GM20000 (cell line): ENCODE data around the gene MR1.
A peak's percentile ranks its signal among the peaks of the same experiment; 100 is the strongest.

Experiments
- DNase-seq: peaks from one replicate; pipeline ENCODE4 v3.0.0; 2012; ENCODE audit warnings: low spot score
- TF ChIP-seq, protein P1 (sequence below): IDR thresholded peaks from 2 replicates; pipeline ENCODE4 v1.5.1; 2012; ENCODE audit warnings: mild to moderate bottlenecking, control low read depth; ENCODE audit errors: extremely low read depth, missing control alignments

The MR1 gene

DNA sequence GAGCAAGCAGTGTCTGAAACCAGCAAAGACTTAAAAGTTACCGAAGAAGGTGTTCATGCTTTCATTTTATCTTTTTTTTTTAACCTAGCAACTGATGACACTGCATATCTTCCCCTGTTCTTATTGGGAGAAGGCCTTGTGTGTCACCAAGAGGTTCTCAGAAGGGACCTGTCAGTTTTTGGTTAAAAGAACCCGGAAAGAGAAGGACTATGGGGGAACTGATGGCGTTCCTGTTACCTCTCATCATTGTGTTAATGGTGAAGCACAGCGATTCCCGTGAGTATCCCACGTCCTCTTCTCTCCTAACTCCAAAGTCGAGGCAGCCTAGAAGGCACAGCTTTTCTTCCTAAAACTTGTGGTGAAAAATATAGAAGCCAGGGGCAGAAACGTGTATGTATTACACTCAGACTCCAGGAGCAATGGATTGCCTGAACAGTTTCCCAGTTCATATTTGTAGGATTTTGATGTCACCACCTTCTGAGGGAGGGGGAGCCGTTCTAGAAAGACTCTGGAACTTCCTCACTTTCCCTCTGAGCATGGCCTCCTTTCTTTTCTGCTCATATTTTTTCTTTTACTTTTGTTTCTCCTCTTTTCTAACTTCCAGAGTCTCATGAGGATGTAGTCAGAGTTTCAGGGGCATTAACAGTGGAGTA is at the start of gene MR1:
Gene MR1 (plus strand): TSS at position 185 of the 653 bp plus-strand sequence. CDS start 25 bp downstream, at position 210.
- TF ChIP-seq, protein P1, sequence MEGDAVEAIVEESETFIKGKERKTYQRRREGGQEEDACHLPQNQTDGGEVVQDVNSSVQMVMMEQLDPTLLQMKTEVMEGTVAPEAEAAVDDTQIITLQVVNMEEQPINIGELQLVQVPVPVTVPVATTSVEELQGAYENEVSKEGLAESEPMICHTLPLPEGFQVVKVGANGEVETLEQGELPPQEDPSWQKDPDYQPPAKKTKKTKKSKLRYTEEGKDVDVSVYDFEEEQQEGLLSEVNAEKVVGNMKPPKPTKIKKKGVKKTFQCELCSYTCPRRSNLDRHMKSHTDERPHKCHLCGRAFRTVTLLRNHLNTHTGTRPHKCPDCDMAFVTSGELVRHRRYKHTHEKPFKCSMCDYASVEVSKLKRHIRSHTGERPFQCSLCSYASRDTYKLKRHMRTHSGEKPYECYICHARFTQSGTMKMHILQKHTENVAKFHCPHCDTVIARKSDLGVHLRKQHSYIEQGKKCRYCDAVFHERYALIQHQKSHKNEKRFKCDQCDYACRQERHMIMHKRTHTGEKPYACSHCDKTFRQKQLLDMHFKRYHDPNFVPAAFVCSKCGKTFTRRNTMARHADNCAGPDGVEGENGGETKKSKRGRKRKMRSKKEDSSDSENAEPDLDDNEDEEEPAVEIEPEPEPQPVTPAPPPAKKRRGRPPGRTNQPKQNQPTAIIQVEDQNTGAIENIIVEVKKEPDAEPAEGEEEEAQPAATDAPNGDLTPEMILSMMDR: no peak
- peak; percentile 87 for DNase-seq

DNA sequence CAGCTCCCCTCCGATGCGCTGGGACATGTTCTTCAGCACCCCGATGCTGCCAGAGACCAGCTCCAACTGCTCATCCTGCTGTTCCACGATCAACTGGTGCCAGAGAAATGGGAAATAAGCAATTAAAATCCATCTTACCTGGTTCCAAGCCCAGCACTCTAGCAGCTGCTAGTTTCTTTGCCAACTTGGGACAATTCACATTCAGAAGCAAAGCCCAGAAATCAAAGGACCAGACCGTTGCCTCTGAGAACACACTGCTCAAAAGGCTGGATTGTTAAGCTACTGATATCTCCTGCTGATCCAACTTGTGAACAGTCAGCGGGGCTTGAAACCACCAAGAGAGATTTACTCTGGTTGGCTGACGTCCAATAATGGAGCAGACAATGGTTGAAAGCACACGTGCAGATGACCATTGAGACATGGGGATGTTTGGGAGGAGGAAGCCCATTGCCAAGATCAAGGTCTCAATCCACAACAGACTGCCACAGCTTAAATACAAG is 45.5 kb upstream of the MR1 start:
- TF ChIP-seq, protein P1: no peak
- no peak for DNase-seq

DNA sequence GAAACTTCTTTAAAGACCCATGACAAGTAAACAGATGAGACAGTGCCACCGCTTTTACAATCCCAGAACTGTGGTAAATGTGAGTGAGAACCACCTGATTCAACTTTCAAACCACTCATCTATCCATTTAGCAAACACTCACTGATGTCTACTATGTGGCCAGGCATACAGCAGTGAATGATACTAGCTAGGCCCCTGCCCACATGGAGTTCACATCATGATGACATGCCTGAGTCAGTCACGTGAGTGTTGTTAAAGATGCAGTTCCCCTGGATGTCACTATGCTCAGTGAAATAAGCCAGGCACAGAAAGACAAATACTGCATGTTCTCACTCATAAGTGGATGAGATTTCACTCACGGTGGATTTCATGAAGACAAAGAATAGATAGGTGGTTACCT is 39.5 kb upstream of the MR1 start:
- TF ChIP-seq, protein P1: no peak
- DNase-seq: no peak

DNA sequence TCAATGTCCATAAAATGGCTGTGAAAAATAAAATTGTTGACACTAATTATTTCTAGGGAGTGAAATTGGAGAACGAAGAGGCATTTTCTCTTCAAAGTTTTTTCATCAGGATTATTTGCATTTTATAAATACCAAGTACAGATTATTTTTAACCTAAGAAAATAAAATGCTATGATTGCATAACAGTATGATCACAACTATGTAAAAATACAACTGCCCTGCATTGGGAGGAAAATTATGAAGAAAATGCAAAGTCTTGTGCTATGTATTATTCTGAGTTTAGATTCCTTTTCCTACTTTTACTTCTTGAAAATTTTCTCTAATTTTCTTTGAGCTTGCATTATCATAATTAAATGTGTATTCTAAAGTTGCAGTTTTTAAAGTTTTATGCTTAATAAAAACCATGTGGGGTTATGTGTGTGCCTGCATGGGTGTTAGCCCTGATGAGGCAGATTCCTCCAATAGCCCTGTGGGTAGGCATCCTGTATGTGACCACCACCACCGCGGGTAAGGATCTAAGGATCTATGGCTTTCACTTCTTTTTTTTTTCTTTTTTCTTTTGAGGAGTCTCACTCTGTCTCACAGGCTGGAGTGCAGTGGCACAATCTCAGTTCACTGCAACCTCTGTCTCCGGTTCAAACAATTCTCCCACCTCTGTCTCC is 35.8 kb upstream of the MR1 start:
- TF ChIP-seq, protein P1: no peak

DNA sequence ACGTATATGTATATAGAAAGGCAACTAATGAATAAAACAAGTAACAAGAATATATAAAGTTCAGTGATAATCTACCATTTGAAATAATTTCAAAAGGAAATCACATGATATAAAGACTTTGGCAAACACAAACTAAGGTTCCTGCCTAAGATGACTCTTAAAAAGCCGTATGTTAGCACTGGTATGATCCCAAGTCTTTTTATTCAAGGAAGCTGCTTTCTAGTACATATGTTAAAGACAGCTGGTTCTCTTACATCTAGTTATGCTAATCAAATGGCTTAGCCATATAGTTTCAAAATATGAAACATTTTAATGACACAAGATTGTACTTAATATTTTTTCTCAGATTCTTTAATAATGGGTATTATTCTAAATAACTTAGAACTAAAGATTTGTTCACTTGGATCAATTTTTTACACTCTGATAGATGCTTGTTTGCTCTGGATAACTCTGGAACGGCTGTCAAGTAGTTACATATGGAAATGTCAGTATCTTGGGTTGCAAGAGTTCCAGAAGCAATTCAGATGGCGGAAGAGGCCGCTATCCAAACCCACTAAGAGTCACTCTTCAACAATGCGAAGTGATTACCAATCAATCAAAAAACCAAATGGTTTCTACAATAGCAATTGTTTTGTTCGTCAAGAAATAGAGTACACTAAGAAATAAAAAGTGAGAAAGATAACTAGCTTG is 32.5 kb upstream of the MR1 start:
- DNase-seq: no peak
- TF ChIP-seq, protein P1: no peak

More for the DNA sequence above, 35.8 kb upstream of the MR1 start:
- DNase-seq: no peak

DNA sequence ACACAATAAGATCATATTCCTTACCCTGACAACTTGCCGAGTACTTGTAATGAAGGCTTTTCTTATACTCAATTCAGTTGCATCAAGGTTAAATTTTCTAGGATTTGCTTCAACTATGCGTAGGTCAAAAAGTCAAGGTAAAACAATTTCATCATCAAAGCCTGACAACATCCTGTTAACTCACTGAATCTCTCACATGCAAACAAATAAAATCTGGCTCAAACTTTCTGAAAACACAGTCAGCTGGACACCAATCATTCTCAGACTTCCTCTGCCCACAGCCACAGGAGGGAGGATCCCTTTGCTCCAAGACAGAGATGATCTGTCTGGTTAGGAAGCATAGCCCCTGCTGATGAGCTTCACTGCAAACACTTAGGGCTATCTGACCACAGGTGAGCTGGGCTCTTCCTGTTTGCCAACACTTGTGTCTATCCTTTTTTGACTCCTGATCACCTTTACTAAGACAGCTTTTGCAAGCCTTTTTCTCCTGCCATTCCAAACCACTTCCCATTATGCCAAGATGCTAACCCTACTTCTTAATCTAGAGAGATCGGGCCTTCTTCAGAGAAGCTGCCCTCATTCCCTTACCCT is 31.1 kb upstream of the MR1 start:
- TF ChIP-seq, protein P1: no peak
- DNase-seq: no peak
